ENCODE results near the gene DLG2. TPM values are rescaled to one million over a fixed set of nuclear protein-coding genes. Genes with fewer than 3 reads are reported as not detected.

DLG2 gene
- total RNA-seq, 1 experiment from 2014 or later, result 17.5 TPM

- ChIA-PET CTCF (no interaction called here), POLR2A (no interaction called here)
- Mint-ChIP-seq H3K27ac (no peak overlapping the region), H3K36me3 (no peaks in the 10 kb centered on the region), H3K9me3 (no peaks in the 10 kb centered on the region), H3K27me3 (ENCODE audit: low read depth) (no peaks in the 10 kb centered on the region), H3K4me1 (peaks cover 17% of the 10 kb centered on the region), H3K4me3 (no peak overlapping the region)
- TF ChIP-seq CBFB (CRISPR knock-in tag; IDR thresholded peaks at IDR 0.05; ENCODE audit: low read depth) (no peak), ZNF416 (CRISPR knock-in tag; IDR thresholded peaks at IDR 0.05) (no peak), CTCF (IDR thresholded peaks at IDR 0.05) (no peak), ZNF396 (CRISPR knock-in tag; IDR thresholded peaks at IDR 0.05; ENCODE audit: borderline replicate concordance) (no peak), E2F4 (CRISPR knock-in tag; IDR thresholded peaks at IDR 0.05; ENCODE audit: borderline replicate concordance, low read depth) (no peak), ZNF423 (CRISPR knock-in tag; IDR thresholded peaks at IDR 0.05) (no peak), PRDM15 (CRISPR knock-in tag; IDR thresholded peaks at IDR 0.05) (no peak), ELF4 (CRISPR knock-in tag; IDR thresholded peaks at IDR 0.05; ENCODE audit: low read depth) (no peak), ZNF671 (CRISPR knock-in tag; IDR thresholded peaks at IDR 0.05) (no peak), SMAD3 (CRISPR knock-in tag; IDR thresholded peaks at IDR 0.05; ENCODE audit: borderline replicate concordance) (no peak), JUN (CRISPR knock-in tag; IDR thresholded peaks at IDR 0.05) (no peak), MLX (CRISPR knock-in tag; IDR thresholded peaks at IDR 0.05) (no peak), ZNF281 (CRISPR knock-in tag; IDR thresholded peaks at IDR 0.05) (no peak), SMAD4 (CRISPR knock-in tag; IDR thresholded peaks at IDR 0.05) (no peak), JAZF1 (CRISPR knock-in tag; IDR thresholded peaks at IDR 0.05) (no peak), NR1H2 (CRISPR knock-in tag; IDR thresholded peaks at IDR 0.05) (no peak), NFATC4 (CRISPR knock-in tag; IDR thresholded peaks at IDR 0.05) (no peak), FOXK1 (CRISPR knock-in tag; IDR thresholded peaks at IDR 0.05) (no peak), ZNF219 (CRISPR knock-in tag; IDR thresholded peaks at IDR 0.05; ENCODE audit: borderline replicate concordance) (no peak)
- DNase-seq (ENCODE audit: low spot score) (no peak), ATAC-seq (no peak)
Measured at GRCh38 chr11:83477772-83478171, 2149.4 kb downstream of the DLG2 start.

All from WTC11 (cell line).